Mucosa of rectum (tissue), 2 donors: ENCODE data around the gene CRBN.

Experiments
- H3K27ac ChIP-seq, 2 donors: one replicate each; pipeline ENCODE4 v1.7.0; 2013; ENCODE audit warnings: inconsistent platforms in 2 of 2, low read depth in 2 of 2, low read length in 2 of 2
- H3K27me3 ChIP-seq, 2 donors: one replicate each; pipeline ENCODE4 v1.7.0; 2013; ENCODE audit warnings: low read length in 2 of 2; ENCODE audit not compliant: control insufficient read depth in 2 of 2, insufficient read depth in 2 of 2
- H3K36me3 ChIP-seq, 2 donors: one replicate each; pipeline ENCODE4 v1.7.0; 2013; ENCODE audit warnings: low read length in 2 of 2; ENCODE audit not compliant: control insufficient read depth in 2 of 2, insufficient read depth in 2 of 2
- H3K4me1 ChIP-seq, 2 donors: one replicate each; pipeline ENCODE4 v1.7.0; 2013; ENCODE audit warnings: low read length in 2 of 2, mild to moderate bottlenecking in 1 of 2; ENCODE audit not compliant: control insufficient read depth in 2 of 2, insufficient read depth in 2 of 2
- H3K4me3 ChIP-seq, 2 donors: one replicate each; pipeline ENCODE4 v1.7.0; 2013; ENCODE audit warnings: low read length in 2 of 2
- H3K9ac ChIP-seq, 2 donors: one replicate each; pipeline ENCODE4 v1.7.0; 2013; ENCODE audit warnings: low read length in 2 of 2, low read depth in 1 of 2, mild to moderate bottlenecking in 1 of 2
- H3K9me3 ChIP-seq, 2 donors: one replicate each; pipeline ENCODE4 v1.7.0; 2013; ENCODE audit warnings: low read length in 2 of 2; ENCODE audit not compliant: control insufficient read depth in 2 of 2
- donor health status: healthy.
- donor health status: Normal muscosa, but diverticular disease.

CRBN gene

GRCh38 chr3:3196148-3196861 lies 16.8 kb upstream of the CRBN start:
- no peaks in the 10 kb centered on the region for H3K36me3 ChIP-seq

GRCh38 chr3:3194861-3195260 lies 15.4 kb upstream of the CRBN start:
- H3K9ac ChIP-seq, result no peak overlapping the region

More at GRCh38 chr3:3196148-3196861, 16.8 kb upstream of the CRBN start:
- no peaks in the 10 kb centered on the region for H3K27me3 ChIP-seq
- H3K4me3 ChIP-seq, result no peak overlapping the region
- no peak overlapping the region for H3K9ac ChIP-seq
- H3K4me1 ChIP-seq, result no peaks in the 10 kb centered on the region
- no peaks in the 10 kb centered on the region for H3K9me3 ChIP-seq
- H3K27ac ChIP-seq, result no peak overlapping the region

GRCh38 chr3:3192286-3192675 lies 12.8 kb upstream of the CRBN start:
- no peaks in the 10 kb centered on the region for H3K27me3 ChIP-seq
- H3K9ac ChIP-seq, result no peak overlapping the region
- no peaks in the 10 kb centered on the region for H3K36me3 ChIP-seq
- no peaks in the 10 kb centered on the region for H3K4me1 ChIP-seq
- no peak overlapping the region for H3K27ac ChIP-seq
- no peak overlapping the region for H3K4me3 ChIP-seq
- H3K9me3 ChIP-seq, result no peaks in the 10 kb centered on the region

More at GRCh38 chr3:3194861-3195260, 15.4 kb upstream of the CRBN start:
- no peaks in the 10 kb centered on the region for H3K9me3 ChIP-seq
- no peak overlapping the region for H3K27ac ChIP-seq
- no peak overlapping the region for H3K4me3 ChIP-seq
- no peaks in the 10 kb centered on the region for H3K4me1 ChIP-seq
- no peaks in the 10 kb centered on the region for H3K36me3 ChIP-seq
- no peaks in the 10 kb centered on the region for H3K27me3 ChIP-seq

- H3K4me1 ChIP-seq, result no peaks in the 10 kb centered on the region
- no peak overlapping the region for H3K9ac ChIP-seq
- H3K4me3 ChIP-seq, result no peak overlapping the region
- no peaks in the 10 kb centered on the region for H3K27me3 ChIP-seq
- H3K9me3 ChIP-seq, result peaks cover 0 to 2% of the 10 kb centered on the region in 2 donors
- H3K36me3 ChIP-seq, result no peaks in the 10 kb centered on the region
- no peak overlapping the region for H3K27ac ChIP-seq
Observed at GRCh38 chr3:3191675-3192285, 12.3 kb upstream of the CRBN start.

- Histone ChIP-seq H3K27me3 (no peaks in the 10 kb centered on the region), H3K4me1 (no peaks in the 10 kb centered on the region), H3K9ac (no peak overlapping the region), H3K4me3 (no peak overlapping the region), H3K9me3 (peaks cover 0 to 4% of the 10 kb centered on the region in 2 donors), H3K36me3 (no peaks in the 10 kb centered on the region), H3K27ac (no peak overlapping the region)
Observed at GRCh38 chr3:3189961-3190360, 10.5 kb upstream of the CRBN start.

GRCh38 chr3:3189102-3189727 lies 9.7 kb upstream of the CRBN start:
- no peaks in the 10 kb centered on the region for H3K4me1 ChIP-seq
- H3K9me3 ChIP-seq, result peaks cover 0 to 4% of the 10 kb centered on the region in 2 donors
- H3K27ac ChIP-seq, result no peak overlapping the region
- no peaks in the 10 kb centered on the region for H3K36me3 ChIP-seq
- no peak overlapping the region for H3K4me3 ChIP-seq
- H3K27me3 ChIP-seq, result no peaks in the 10 kb centered on the region
- H3K9ac ChIP-seq, result no peak overlapping the region

GRCh38 chr3:3184876-3185275 lies 5.4 kb upstream of the CRBN start:
- H3K9ac ChIP-seq, result no peak overlapping the region
- H3K4me1 ChIP-seq, result peaks cover 0 to under 1% of the 10 kb centered on the region in 2 donors
- no peaks in the 10 kb centered on the region for H3K36me3 ChIP-seq
- H3K27ac ChIP-seq, result no peak overlapping the region
- H3K9me3 ChIP-seq, result peaks cover 0 to 4% of the 10 kb centered on the region in 2 donors
- no peaks in the 10 kb centered on the region for H3K27me3 ChIP-seq
- no peak overlapping the region for H3K4me3 ChIP-seq

- Histone ChIP-seq H3K4me1 (peaks cover 14 to 15% of the 10 kb centered on the region in 2 donors), H3K4me3 (no peak overlapping the region), H3K9ac (no peak overlapping the region), H3K27me3 (no peaks in the 10 kb centered on the region), H3K9me3 (no peaks in the 10 kb centered on the region), H3K36me3 (no peaks in the 10 kb centered on the region), H3K27ac (no peak overlapping the region)
Observed at GRCh38 chr3:3180456-3180855, 965 bp upstream of the CRBN start.

- H3K4me1 ChIP-seq, result peaks cover 14 to 15% of the 10 kb centered on the region in 2 donors
- peak overlapping the region; percentile 79 to 82 for H3K27ac ChIP-seq
- peak overlapping the region; percentile 90 to 94 for H3K4me3 ChIP-seq
Observed at GRCh38 chr3:3178498-3179328, 778 bp downstream of the CRBN start.

More at GRCh38 chr3:3178498-3179328, 778 bp downstream of the CRBN start:
- H3K27me3 ChIP-seq, result no peaks in the 10 kb centered on the region
- H3K36me3 ChIP-seq, result peaks cover 4 to 7% of the 10 kb centered on the region in 2 donors
- peak overlapping the region; percentile 66 to 86 for H3K9ac ChIP-seq
- no peaks in the 10 kb centered on the region for H3K9me3 ChIP-seq
